Measurements from ENCODE around the gene E2F1. TPM values are rescaled to one million over a fixed set of nuclear protein-coding genes. Genes with fewer than 3 reads are reported as not detected.
"Not testable (repeated sequence)": the region's sequence is repeated elsewhere in the genome, so short reads cannot be mapped to it uniquely, and the experiment has no call there.

The E2F1 gene
- total RNA-seq, 2 experiments from 2014 or later = 60.0 to 61.7 TPM

GRCh38 chr20:33704197-33704924 lies 18.2 kb upstream of the E2F1 start:
- Mint-ChIP-seq H3K4me3 (no peak overlapping the region), H3K36me3 (ENCODE audit: low read depth) (peaks cover 14% of the 10 kb centered on the region), H3K4me1 (peaks cover 5% of the 10 kb centered on the region), H3K9me3 (no peaks in the 10 kb centered on the region), H3K27ac (no peak overlapping the region), H3K27me3 (no peaks in the 10 kb centered on the region)
- CTCF ChIA-PET = no interaction called here
- POLR2A ChIA-PET = interaction anchor here (0.6 to 1.2 kb wide), 2 partner anchors 9 to 332 kb away, joined by 3 read pairs; no protein-coding TSS in a partner anchor
- DNase-seq = no peak

DNA sequence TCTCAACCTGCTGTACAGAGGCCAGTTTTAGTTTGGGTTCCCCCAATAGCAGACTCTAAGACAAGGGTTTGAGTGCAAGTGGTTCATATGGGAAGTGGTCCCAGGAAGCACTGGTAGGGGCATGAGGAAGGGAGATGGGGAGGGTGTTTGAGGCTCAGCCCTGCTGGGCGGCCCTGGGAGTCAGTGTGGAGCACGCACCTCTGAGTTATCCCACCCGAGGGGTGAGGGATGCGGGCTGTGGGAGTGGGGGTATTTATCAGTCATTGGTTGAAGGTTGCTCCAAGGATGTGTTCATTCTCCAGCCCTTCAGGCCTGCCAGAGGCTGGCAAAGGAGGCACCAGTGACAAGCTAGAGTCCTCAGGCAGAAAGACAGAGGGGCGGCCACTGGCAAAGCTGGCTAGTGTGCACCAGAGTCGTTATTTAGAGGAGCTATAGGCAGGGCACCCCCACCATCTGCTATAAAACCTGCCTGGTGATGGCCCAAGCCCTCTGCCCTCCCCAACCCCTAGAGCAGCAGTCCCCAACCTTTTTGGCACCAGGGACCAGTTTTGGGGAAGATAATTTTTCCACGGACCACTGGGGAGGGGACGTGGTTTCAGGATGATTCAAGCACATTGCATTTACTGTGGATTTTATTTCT lies 17.4 kb upstream of the E2F1 start:
- DNase-seq = no peak
- H3K4me1 Mint-ChIP-seq = no peaks in the 10 kb centered on the region
- H3K4me3 Mint-ChIP-seq = no peak overlapping the region
- H3K27me3 Mint-ChIP-seq = no peaks in the 10 kb centered on the region
- no peaks in the 10 kb centered on the region for H3K9me3 Mint-ChIP-seq
- CTCF ChIA-PET = interaction anchor here (0.5 kb wide), 1 partner anchor 317 kb away, joined by 3 read pairs; no protein-coding TSS in a partner anchor
- H3K36me3 Mint-ChIP-seq (ENCODE audit: low read depth) = peaks cover 16% of the 10 kb centered on the region
- H3K27ac Mint-ChIP-seq = no peak overlapping the region
- POLR2A ChIA-PET = interaction anchor here (0.6 to 1.2 kb wide), 2 partner anchors 10 to 331 kb away, joined by 3 read pairs; no protein-coding TSS in a partner anchor

DNA sequence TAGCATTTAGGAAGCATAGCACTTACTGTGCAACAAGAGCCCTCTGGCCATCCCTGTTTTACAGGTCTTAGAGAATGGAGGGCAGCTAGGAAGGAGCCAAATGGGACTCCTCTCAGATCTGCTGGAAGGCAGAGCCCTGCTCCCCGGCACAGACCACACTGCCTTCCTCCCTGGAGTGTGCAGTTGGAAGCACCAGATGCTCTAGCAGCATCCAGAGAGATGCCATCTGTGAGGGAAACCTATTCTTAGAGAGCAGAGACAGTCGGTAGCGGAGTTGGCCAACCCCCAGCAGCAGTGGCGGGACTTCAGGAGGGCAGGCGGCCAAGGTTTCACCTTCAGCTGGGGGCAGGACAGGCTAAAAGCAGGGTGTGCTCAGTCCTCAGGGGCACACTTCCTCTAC lies 16.7 kb upstream of the E2F1 start:
- no peak for DNase-seq
- H3K36me3 Mint-ChIP-seq (ENCODE audit: low read depth) = peaks cover 19% of the 10 kb centered on the region
- ChIA-PET POLR2A (no interaction called here), CTCF (no interaction called here)
- no peak overlapping the region for H3K27ac Mint-ChIP-seq
- H3K4me3 Mint-ChIP-seq = no peak overlapping the region
- no peaks in the 10 kb centered on the region for H3K4me1 Mint-ChIP-seq
- H3K9me3 Mint-ChIP-seq = peaks cover 3% of the 10 kb centered on the region
- H3K27me3 Mint-ChIP-seq = no peaks in the 10 kb centered on the region

DNA sequence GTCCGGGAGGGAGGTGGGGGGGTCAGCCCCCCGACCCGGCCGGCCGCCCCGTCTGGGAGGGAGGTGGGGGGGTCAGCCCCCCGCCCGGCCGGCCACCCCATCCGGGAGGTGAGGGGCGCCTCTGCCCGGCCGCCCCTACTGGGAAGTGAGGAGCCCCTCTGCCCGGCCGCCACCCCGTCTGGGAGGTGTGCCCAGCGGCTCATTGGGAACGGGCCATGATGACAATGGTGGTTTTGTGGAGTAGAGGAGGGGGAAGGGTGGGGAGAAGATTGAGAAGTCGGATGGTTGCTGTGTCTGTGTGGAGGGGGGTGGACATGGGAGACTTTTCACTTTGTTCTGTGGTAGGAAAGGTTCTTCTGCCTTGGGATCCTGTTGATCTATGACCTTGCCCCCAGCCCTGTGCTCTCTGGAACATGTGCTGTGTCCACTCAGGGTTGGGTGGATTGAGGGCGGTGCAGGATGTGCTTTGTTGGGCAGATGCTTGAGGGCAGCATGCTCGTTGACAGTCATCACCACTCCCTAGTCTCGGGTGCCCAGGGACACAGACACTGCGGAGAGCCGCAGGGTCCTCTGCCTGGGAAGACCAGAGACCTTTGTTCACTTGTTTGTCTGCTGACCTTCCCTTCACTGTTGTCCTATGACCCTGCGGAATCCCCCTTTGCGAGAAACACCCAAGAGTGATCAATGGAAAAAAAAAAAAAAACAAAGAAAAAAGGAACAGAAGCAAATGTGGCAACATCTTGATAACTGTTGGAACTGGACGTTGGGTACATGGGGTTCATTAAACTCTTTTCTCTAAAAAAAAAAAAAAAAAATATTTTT lies 15.7 kb upstream of the E2F1 start:
- Mint-ChIP-seq H3K27ac (no peak overlapping the region), H3K4me3 (no peak overlapping the region), H3K27me3 (no peaks in the 10 kb centered on the region), H3K36me3 (ENCODE audit: low read depth) (peaks cover 13% of the 10 kb centered on the region), H3K9me3 (peaks cover 3% of the 10 kb centered on the region), H3K4me1 (no peaks in the 10 kb centered on the region)
- no peak for DNase-seq
- ChIA-PET CTCF (no interaction called here), POLR2A (no interaction called here)

- H3K9me3 Mint-ChIP-seq, H3K4me1 Mint-ChIP-seq, DNase-seq, H3K27ac Mint-ChIP-seq, H3K4me3 Mint-ChIP-seq, H3K27me3 Mint-ChIP-seq, CTCF ChIA-PET, POLR2A ChIA-PET: not testable (repeated sequence)
- peaks cover 13% of the 10 kb centered on the region for H3K36me3 Mint-ChIP-seq (ENCODE audit: low read depth)
Observed at GRCh38 chr20:33700696-33701441, 14.7 kb upstream of the E2F1 start.

DNA sequence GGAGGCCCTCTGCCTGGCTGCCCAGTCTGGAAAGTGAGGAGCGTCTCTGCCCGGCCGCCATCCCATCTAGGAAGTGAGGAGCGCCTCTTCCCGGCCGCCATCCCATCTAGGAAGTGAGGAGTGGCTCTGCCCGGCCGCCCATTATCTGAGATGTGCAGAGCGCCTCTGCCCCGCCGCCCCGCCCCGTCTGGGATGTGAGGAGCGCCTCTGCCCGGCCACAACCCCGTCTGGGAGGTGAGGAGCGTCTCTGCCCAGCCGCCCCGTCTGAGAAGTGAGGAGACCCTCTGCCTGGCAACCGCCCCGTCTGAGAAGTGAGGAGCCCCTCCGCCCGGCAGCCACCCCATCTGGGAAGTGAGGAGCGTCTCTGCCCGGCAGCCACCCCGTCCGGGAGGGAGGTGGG lies 12.8 kb upstream of the E2F1 start:
- H3K4me3 Mint-ChIP-seq = not testable (repeated sequence)

DNA sequence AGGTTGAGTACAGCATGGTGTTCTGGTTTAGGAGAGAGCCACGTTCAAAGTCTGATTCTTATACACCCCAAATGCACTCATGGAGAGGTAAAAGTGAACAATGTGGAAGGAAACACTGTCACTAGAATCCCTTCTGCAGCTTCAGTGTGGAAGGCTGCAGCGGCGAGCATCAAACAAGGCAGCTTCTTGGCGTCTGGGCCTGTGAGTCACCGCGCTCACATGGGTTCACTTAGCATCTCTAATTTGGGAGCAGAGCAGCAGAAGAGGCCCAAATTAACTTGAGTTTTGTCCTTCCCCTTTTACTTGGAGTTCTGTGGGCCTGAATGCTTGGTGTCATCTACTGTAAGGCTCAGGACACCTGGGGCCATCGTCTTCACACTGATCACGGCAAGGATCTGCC lies 10.9 kb upstream of the E2F1 start:
- ChIA-PET POLR2A (interaction anchor here (1.8 kb wide), 1 partner anchor 23 kb away, joined by 5 read pairs; the partner anchor contains the start of gene PXMP4), CTCF (no interaction called here)
- DNase-seq = no peak
- Mint-ChIP-seq H3K4me1 (peaks cover 1% of the 10 kb centered on the region), H3K27me3 (no peaks in the 10 kb centered on the region), H3K27ac (no peak overlapping the region), H3K9me3 (peaks cover 3% of the 10 kb centered on the region), H3K4me3 (no peak overlapping the region), H3K36me3 (ENCODE audit: low read depth) (peaks cover 7% of the 10 kb centered on the region)

More for the DNA sequence above, 12.8 kb upstream of the E2F1 start:
- POLR2A ChIA-PET; H3K27ac Mint-ChIP-seq; H3K9me3 Mint-ChIP-seq; DNase-seq; H3K27me3 Mint-ChIP-seq; H3K4me1 Mint-ChIP-seq; CTCF ChIA-PET; H3K36me3 Mint-ChIP-seq (ENCODE audit: low read depth): not testable (repeated sequence)

DNA sequence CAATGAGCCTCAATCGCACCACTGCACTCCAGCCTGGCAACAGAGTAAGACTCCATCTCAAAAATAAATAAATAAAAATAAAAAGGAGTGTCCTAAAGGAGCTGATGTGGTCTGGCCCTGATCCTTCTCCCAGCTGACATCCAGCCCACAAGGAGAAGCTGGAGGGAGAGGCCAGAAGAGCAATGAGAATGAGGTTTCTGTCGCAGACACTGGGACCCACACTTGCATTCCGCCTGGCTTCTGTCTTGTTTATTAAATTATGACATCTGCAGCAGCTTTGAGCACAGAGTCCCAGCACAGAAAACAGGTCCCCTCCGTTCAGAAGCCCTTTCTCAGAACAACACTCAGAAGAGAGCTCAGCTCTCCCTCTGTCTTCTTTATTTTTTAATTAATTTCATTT lies 10.3 kb upstream of the E2F1 start:
- no peak overlapping the region for H3K4me3 Mint-ChIP-seq
- no peak for DNase-seq
- H3K4me1 Mint-ChIP-seq = peaks cover 5% of the 10 kb centered on the region
- peaks cover 3% of the 10 kb centered on the region for H3K9me3 Mint-ChIP-seq
- CTCF ChIA-PET = no interaction called here
- no peaks in the 10 kb centered on the region for H3K27me3 Mint-ChIP-seq
- peaks cover 5% of the 10 kb centered on the region for H3K36me3 Mint-ChIP-seq (ENCODE audit: low read depth)
- H3K27ac Mint-ChIP-seq = no peak overlapping the region
- POLR2A ChIA-PET = interaction anchor here (1.8 kb wide), 1 partner anchor 24 kb away, joined by 5 read pairs; the partner anchor contains the start of gene PXMP4

- ChIA-PET POLR2A (interaction anchor here (1.9 kb wide), 1 partner anchor 26 kb away, joined by 6 read pairs; the partner anchor contains the start of gene PXMP4), CTCF (no interaction called here)
- no peak overlapping the region for H3K4me3 Mint-ChIP-seq
- no peak for DNase-seq
- no peaks in the 10 kb centered on the region for H3K27me3 Mint-ChIP-seq
- H3K9me3 Mint-ChIP-seq = peaks cover 3% of the 10 kb centered on the region
- no peak overlapping the region for H3K27ac Mint-ChIP-seq
- H3K4me1 Mint-ChIP-seq = peaks cover 20% of the 10 kb centered on the region
- peaks cover 5% of the 10 kb centered on the region for H3K36me3 Mint-ChIP-seq (ENCODE audit: low read depth)
Observed at GRCh38 chr20:33694639-33695012, 8.4 kb upstream of the E2F1 start.

DNA sequence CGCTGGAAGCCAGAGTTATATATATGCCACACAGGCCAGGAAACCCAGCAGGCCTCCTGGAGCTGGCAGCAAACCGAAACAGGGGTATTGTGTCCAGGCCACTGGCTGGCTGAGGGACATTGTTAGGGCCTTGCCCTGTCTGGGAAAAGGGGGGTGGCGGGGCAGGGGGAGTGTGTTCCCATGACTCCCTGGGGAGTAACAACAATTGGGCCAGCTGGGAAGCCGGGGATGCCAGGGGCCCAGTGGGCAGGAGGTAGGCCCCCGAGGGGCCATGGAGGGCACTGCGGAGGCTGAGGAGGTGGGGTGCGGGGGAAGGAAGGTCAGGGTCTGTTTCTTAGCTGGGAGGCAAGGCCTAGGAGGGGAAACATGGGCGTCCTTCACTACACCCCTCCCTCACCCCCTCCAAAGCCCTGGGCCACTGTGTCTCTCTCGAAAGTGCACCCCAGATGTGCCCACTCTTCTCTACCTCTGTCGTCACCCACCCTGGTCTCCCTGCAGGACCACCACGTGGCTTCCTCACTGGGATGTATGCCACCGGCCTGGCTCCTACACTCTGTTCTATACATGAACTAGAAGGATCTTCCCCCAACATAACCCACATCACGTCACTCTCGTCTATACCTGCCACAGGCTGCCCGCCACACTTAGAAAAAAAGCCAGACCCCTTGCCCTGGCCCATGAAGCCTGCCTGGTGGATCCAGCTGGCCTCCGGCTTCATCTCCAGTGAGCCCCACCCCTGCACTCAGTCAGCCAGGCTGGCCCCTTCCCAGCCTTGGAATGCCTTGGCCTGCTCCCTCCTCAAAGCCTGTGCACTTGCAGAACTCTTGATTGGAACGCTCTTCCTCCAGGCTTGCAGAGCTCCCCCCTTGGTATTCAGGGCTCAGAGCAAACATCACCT lies 7.8 kb upstream of the E2F1 start:
- H3K4me1 Mint-ChIP-seq = peaks cover 26% of the 10 kb centered on the region
- DNase-seq = no peak
- POLR2A ChIA-PET = interaction anchor here (1.1 to 4.8 kb wide), 3 partner anchors 26 to 38 kb away, joined by 3 to 28 read pairs (median 6); partner anchors contain the start of genes ACTL10, PXMP4 and ZNF341
- no peaks in the 10 kb centered on the region for H3K27me3 Mint-ChIP-seq
- peaks cover 4% of the 10 kb centered on the region for H3K36me3 Mint-ChIP-seq (ENCODE audit: low read depth)
- H3K4me3 Mint-ChIP-seq = no peak overlapping the region
- no peak overlapping the region for H3K27ac Mint-ChIP-seq
- CTCF ChIA-PET = no interaction called here
- peaks cover 3% of the 10 kb centered on the region for H3K9me3 Mint-ChIP-seq

GRCh38 chr20:33693289-33693688 lies 7.1 kb upstream of the E2F1 start:
- Mint-ChIP-seq H3K9me3 (peaks cover under 1% of the 10 kb centered on the region), H3K4me3 (no peak overlapping the region), H3K36me3 (ENCODE audit: low read depth) (no peaks in the 10 kb centered on the region), H3K27ac (no peak overlapping the region), H3K4me1 (peaks cover 33% of the 10 kb centered on the region), H3K27me3 (no peaks in the 10 kb centered on the region)
- DNase-seq = no peak
- CTCF ChIA-PET = no interaction called here
- POLR2A ChIA-PET = interaction anchor here (0.7 to 4.8 kb wide), 3 partner anchors 27 to 39 kb away, joined by 3 to 28 read pairs (median 3); partner anchors contain the start of genes ACTL10, PXMP4 and ZNF341
